Prostate gland (tissue), 2 donors: ENCODE data around the gene TP53I13. TPM values are rescaled to one million over a fixed set of nuclear protein-coding genes. Genes with fewer than 3 reads are reported as not detected.

ENCODE experiments used
- DNase-seq: peaks from one replicate; pipeline ENCODE4 v3.0.0-alpha.2; 2019; ENCODE audit warnings: low spot score
- H3K27ac ChIP-seq, 2 donors: fragments of 200-600 bp; sonication (generic); 2 replicates each; pipeline ENCODE4 v1.5.1; 2017 to 2019
- H3K27me3 ChIP-seq: fragments of 200-600 bp; sonication (generic); replicated peaks from 2 replicates; pipeline ENCODE4 v1.5.1; 2019; ENCODE audit not compliant: insufficient read depth
- H3K36me3 ChIP-seq, 2 donors: fragments of 200-600 bp; sonication (generic); 1 replicate in 1 of 2; 2 replicates in 1 of 2; pipeline versions ENCODE4 v1.5.1 to v1.8.1; 2017 to 2019
- H3K4me1 ChIP-seq: fragments of 200-600 bp; sonication (generic); replicated peaks from 2 replicates; pipeline ENCODE4 v1.5.1; 2019
- H3K4me3 ChIP-seq, 2 donors: fragments of 200-600 bp; sonication (generic); 2 replicates each; pipeline ENCODE4 v1.5.1; 2017 to 2019
- H3K9me3 ChIP-seq: fragments of 200-600 bp; sonication (generic); 2 replicates; pipeline ENCODE4 v1.5.1; 2017
- POLR2A ChIP-seq: fragments of 450-650 bp; IDR thresholded peaks from one replicate; pipeline ENCODE4 v1.6.1; 2016; ENCODE audit warnings: antibody characterized with exemption, mild to moderate bottlenecking
- POLR2AphosphoS5 ChIP-seq: sonication (generic); formaldehyde crosslinking; IDR thresholded peaks from one replicate; pipeline ENCODE4 v1.6.1; 2017; ENCODE audit warnings: antibody characterized with exemption
- WGBS: methylation state at CpG from one replicate; pipeline ENCODE4 v1.1.5; 2018; 5-methylcytosine and 5-hydroxymethylcytosine counted together
- intact Hi-C: fragments of 100-400 bp; cut with DNase I; formaldehyde crosslinking; loops from one replicate; pipeline ENCODE4 v1.14.2; 2022
- total RNA-seq, 2 donors: library from RNA; depleted of rRNA; stranded (reverse); fragments of >200 nt; gene quantifications; one replicate each; pipeline ENCODE4 v1.1.0, GENCODE V29; 2016
- TF ChIP-seq, protein P1 (sequence below), 4 experiments: fragments of 200-600 bp in 2 of 4; fragments of 450-650 bp in 2 of 4; sonication (generic) in 2 of 4; IDR thresholded peaks; 1 replicate in 3 of 4; 2 replicates in 1 of 4; pipeline ENCODE4 v1.5.1; 2016 to 2019; ENCODE audit warnings: antibody characterized with exemption in 4 of 4, mild to moderate bottlenecking in 2 of 4, moderate library complexity in 2 of 4

TP53I13 gene
- total RNA-seq, 2 donors from 2014 or later: 52.5 to 82.0 TPM

DNA sequence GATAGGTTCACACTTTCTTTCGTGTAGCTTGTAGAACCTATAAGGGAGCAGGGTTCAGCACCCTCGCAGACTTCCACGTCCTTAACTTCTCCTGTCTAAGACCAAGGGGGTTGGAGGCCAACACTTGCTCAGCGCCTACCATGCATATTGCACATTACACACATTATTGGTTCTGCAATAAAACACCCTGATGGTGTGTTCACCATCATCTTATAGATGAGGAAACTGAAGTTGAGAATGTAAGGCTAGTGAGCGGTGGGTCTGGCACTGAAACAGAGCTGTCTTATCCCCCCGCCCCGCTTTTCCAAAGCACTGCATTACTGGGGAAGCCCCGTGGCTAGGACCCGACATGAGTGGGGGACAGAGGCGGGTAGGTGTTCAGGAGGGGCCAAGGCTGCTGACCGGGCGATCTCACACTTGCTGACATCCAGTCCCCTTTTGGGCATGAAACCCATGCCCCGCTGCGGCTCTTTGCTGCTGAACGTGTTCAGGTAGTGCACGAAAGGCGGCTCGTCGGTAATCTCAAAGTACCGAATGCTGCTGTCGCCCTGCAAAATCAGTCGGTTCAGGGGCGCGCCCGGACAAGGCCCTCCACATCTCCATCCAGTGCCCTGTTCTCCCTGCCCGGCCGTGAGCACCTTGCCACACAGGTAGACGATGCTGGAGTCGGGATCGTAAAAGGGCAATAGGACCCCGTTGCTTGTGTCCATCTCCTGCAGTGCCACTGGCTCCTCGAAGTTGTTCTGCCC lies 48.0 kb downstream of the TP53I13 start:
- Histone ChIP-seq H3K9me3 (no peaks in the 10 kb centered on the region), H3K4me3 (peak overlapping the region in 1 of 2 donors; percentile 20), H3K4me1 (peaks cover 5% of the 10 kb centered on the region), H3K27ac (no peak overlapping the region), H3K36me3 (no peaks in the 10 kb centered on the region), H3K27me3 (no peaks in the 10 kb centered on the region)
- 33% methylated on average over 32 of the region's 32 CpGs for WGBS
- TF ChIP-seq, protein P1, sequence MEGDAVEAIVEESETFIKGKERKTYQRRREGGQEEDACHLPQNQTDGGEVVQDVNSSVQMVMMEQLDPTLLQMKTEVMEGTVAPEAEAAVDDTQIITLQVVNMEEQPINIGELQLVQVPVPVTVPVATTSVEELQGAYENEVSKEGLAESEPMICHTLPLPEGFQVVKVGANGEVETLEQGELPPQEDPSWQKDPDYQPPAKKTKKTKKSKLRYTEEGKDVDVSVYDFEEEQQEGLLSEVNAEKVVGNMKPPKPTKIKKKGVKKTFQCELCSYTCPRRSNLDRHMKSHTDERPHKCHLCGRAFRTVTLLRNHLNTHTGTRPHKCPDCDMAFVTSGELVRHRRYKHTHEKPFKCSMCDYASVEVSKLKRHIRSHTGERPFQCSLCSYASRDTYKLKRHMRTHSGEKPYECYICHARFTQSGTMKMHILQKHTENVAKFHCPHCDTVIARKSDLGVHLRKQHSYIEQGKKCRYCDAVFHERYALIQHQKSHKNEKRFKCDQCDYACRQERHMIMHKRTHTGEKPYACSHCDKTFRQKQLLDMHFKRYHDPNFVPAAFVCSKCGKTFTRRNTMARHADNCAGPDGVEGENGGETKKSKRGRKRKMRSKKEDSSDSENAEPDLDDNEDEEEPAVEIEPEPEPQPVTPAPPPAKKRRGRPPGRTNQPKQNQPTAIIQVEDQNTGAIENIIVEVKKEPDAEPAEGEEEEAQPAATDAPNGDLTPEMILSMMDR (IDR thresholded peaks at IDR 0.05): no peak
- TF ChIP-seq POLR2A: no peak
- no peak for TF ChIP-seq POLR2AphosphoS5
- intact Hi-C loops: no loop called here
- no peak for DNase-seq

DNA sequence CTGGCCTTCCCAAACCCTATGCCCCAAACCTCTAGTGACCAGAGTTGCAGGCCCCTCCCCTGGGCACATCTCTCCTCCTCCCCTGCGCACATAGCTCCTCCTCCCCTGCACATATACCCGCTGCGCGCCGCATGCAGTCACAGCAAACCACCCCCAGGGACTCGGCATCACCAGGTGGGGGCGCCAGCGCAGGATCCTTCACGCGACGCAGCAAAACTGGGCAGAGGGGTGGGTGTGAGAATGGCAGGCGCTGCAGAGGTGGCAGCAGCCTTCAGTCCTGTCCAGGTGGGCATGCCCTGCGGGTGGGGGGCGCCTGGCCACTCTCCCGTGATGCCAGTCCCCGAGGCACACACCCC lies 48.6 kb downstream of the TP53I13 start:
- Histone ChIP-seq H3K36me3 (no peaks in the 10 kb centered on the region), H3K9me3 (no peaks in the 10 kb centered on the region), H3K4me3 (peak overlapping the region in 1 of 2 donors; percentile 4), H3K27me3 (no peaks in the 10 kb centered on the region), H3K27ac (no peak overlapping the region), H3K4me1 (peaks cover 5% of the 10 kb centered on the region)
- DNase-seq: peak; percentile 63
- 6% methylated on average over 13 of the region's 16 CpGs for WGBS
- intact Hi-C loops: no loop called here
- TF ChIP-seq POLR2AphosphoS5 (peak; percentile 40), POLR2A (no peak)
- TF ChIP-seq, protein P1 (IDR thresholded peaks at IDR 0.05): peak in 3 of 4 experiments; percentile 30 to 76 (median 55)

DNA sequence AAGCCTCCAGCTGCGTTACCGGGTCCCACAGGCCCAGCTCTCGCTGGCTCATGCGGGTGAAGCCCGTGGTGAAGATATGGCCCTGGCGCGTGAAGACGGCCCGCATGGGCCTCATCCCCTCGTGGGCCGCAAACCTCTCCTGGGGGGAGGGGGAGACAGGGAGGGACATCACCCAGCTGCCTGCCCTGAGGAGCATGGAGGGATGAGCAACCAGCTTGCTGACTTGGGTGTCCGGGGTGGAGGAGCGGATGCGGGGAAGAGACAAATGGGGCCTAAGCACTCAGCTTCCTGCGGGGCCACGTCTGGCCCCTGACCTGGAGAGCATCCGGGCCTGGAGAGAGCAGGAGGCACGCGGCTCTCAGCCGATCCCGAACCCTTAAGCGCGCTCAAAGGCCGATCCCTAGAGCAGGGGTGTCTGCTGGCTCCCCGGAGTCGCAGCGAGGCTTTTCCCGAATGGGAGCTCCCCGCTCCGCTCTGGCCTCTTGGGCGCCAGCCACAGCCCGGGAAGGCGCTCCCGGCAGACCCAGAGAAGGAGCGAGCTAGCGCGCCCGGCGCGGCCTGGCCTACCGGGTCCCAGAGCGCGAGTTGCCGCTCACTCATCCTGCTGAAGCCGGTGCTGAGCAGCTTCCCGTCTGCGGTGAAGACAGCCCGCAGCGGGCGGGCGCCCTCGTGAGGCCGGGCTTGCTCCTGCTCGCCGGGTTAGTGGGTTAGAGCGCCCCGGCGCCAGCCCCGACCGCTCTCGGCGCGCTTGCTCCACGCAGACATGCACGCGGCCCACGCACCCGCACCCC lies 49.2 kb downstream of the TP53I13 start:
- H3K9me3 ChIP-seq: no peaks in the 10 kb centered on the region
- peak overlapping the region; percentile 4 to 10 for H3K4me3 ChIP-seq
- no peaks in the 10 kb centered on the region for H3K36me3 ChIP-seq
- H3K27ac ChIP-seq: peak overlapping the region in 1 of 2 donors; percentile 8
- H3K4me1 ChIP-seq: peaks cover 5% of the 10 kb centered on the region
- 17% methylated on average over 64 of the region's 68 CpGs for WGBS
- intact Hi-C loops: no loop called here
- peak; percentile 64 for DNase-seq
- no peaks in the 10 kb centered on the region for H3K27me3 ChIP-seq
- TF ChIP-seq, protein P1 (IDR thresholded peaks at IDR 0.05): peak in 3 of 4 experiments; percentile 30 to 81 (median 71)
- no peak for TF ChIP-seq POLR2A

DNA sequence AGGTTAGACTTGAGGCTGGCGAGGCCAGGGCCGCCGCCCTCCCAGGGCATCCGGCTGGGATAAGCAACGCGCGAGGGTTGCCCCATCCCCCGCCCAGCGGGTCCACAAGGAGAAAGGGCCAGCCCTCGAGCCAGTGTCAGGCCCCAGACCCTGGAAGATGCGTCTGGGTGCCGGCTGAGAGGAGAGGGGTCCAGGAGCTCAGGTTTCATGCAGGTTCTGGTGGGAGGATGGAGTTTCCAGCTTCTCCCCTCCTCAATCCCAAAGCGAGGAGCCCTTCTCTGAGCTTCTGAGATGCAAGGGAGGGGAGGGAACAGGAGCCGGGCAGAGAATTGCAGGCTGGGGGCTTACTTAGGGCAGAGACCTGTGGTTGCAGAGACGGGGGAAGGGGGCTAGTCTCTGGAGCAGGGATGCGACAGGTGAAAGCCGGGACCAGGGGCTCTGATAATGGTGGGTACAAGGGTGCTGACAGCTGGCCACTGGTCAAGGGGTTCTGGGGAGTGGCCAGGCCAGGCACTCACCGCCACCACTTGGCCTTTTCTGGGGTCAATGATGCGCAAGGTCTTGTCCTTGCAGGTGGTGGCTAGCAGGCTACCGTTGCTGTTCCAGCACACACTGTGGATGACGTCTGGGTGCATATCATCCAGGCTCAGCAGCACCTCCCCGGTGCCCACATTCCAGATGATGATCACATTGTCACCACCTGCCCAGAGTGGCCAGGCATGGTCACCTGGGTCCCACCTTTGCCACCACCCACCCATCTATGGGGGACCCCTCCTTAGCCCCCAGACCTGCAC lies 50.0 kb downstream of the TP53I13 start:
- no peaks in the 10 kb centered on the region for H3K9me3 ChIP-seq
- H3K27me3 ChIP-seq: no peaks in the 10 kb centered on the region
- TF ChIP-seq, protein P1 (IDR thresholded peaks at IDR 0.05): no peak
- TF ChIP-seq POLR2AphosphoS5: no peak
- TF ChIP-seq POLR2A: no peak
- no peaks in the 10 kb centered on the region for H3K36me3 ChIP-seq
- H3K27ac ChIP-seq: no peak overlapping the region
- intact Hi-C loops: no loop called here
- H3K4me3 ChIP-seq: peak overlapping the region in 1 of 2 donors; percentile 10
- DNase-seq: no peak
- peaks cover 5% of the 10 kb centered on the region for H3K4me1 ChIP-seq
- WGBS: 55% methylated on average over 22 of the region's 22 CpGs
